Measurements from ENCODE around the gene PXT1.
"Not testable (repeated sequence)": the region's sequence is repeated elsewhere in the genome, so short reads cannot be mapped to it uniquely, and the experiment has no call there.

PXT1 gene

DNA sequence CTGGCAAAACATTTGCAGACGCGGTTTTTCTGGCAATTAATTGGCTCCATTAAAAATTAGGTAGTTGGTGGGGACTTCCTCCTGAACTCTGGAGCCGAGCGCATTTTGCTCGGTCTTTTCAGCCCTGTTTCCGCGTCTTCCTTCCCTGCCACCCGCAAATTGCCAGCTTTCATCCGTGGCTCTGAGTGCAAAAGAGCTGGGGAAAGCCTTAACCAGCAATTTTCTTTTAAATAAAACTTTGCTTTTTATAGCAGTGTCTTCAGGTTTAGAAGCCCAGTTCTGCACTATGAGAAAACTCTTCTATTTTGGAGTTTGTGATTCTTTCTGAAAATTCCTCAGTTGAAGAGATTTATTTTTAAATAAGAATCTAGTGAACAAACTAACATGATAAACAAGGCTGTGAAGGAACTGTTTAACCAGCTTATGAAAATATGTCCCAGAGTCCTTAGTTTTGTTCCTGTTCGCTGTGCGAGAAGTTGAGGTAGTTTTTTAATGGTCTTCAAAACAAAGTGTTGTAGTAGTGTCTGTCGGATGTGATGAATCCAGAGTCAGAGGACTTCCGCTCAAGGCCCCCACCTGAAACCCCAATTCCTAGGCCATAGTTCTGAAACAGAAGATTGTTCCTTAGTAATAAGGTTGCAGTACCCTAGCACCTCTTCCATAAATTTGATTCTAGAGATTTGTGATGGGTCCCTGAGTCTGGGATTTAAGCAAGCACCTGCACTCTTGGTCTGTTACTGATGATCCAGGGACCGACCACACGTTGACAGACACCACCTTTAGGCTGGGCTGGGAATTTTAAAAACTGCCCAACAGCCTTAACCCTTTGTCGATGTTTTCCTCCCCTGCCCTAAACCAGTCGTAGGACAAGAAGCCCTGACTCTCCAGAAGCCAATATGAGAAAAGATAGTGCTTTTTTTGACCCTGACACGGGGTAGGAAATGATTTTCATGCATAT, 1.1 kb upstream of the PXT1 start:
- peak; percentile 1 to 33 for DNase-seq

- DNase-seq: no peak
Measured at GRCh38 chr6:36442103-36442670, 467 bp downstream of the PXT1 start.

GRCh38 chr6:36441307-36441894, 1.3 kb downstream of the PXT1 start:
- peak; percentile 84 to 96 for DNase-seq

DNA sequence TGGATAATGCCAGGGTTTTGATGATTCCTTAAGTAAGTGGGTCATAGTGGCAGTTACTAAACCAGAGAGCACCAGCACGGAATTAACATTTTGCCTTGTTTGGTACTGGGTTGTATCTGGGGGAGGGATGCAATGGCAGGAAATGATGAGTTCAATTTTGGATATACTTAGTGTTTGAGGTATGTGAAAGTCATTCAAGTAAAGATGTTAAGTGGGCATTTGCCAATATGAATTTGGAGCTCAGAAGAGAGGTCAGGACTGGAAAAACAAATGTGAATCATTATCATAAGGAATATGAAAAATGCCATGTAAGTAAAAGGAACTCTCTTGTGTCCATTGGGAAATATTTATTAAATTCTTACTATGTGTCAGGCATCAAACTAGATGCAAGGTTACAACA, 6.2 kb downstream of the PXT1 start:
- DNase-seq: no peak

- no peak for DNase-seq
Measured at GRCh38 chr6:36432151-36432671, 10.4 kb downstream of the PXT1 start.

GRCh38 chr6:36431197-36431596, 11.5 kb downstream of the PXT1 start:
- no peak for DNase-seq

- DNase-seq: no peak
Measured at GRCh38 chr6:36430351-36430750, 12.3 kb downstream of the PXT1 start.

DNA sequence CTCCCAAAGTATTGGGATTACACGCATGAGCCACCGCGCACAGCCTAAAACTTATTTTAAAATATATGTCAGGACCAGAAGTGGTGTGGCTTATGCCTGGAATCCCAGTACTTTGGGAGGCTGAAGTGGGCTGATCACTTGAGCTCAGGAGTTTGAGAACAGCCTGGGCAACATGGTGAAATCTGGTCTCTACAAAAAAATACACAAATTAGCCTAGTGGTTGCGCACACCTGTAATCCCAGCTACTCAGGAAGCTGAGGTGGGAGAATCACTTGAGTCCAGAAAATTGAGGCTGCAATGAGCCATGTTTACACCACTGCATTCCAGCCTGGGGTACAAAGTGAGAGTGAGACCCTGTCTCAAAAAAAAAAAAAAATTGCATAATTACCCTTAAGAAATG, 13.7 kb downstream of the PXT1 start:
- DNase-seq: no peak

- DNase-seq: no peak
Measured at GRCh38 chr6:36426622-36427021, 16.0 kb downstream of the PXT1 start.

- peak; percentile 97 to 99 for DNase-seq
Measured at GRCh38 chr6:36423101-36423824, 19.4 kb downstream of the PXT1 start.

DNA sequence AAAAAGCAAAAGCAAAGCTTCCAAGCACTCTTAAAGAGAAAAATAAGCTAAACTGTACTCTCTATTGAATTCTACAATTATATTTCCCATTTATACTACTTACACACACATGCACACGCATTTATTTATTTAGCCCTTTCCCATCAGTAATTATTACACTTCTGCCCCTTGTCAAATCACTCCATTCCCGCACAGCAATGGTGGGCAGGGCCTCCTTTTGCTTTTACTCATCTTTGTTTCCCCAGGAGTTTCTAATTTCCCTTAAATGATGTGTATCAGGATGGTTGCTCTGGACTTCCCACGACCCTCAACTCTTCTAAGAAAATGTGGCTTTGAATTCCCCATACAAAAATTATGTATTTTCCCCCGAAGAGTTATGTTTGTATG, 19.9 kb downstream of the PXT1 start:
- DNase-seq: no peak

- no peak for DNase-seq
Measured at GRCh38 chr6:36419310-36419709, 23.3 kb downstream of the PXT1 start.

- no peak for DNase-seq
Measured at GRCh38 chr6:36418558-36418957, 24.1 kb downstream of the PXT1 start.

DNA sequence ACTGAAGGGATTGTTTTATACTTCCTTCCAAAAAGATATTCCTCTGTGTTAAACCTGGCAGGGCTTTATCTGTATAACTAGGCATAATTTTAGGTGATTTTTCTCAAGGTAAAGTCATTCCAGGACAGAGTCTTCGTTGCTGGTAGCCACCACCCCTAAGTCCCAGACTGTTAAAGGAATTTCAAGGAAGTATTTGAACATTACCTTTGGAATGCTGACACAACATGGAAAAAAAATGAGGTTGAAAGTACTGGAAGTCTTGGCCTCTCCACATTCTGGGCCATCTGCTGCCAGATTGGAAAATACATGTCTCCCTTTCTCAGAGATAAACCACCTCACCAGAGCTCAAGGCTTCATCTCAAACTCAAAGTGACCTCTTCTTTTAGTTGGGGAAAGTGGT, 28.2 kb downstream of the PXT1 start:
- no peak for DNase-seq

DNA sequence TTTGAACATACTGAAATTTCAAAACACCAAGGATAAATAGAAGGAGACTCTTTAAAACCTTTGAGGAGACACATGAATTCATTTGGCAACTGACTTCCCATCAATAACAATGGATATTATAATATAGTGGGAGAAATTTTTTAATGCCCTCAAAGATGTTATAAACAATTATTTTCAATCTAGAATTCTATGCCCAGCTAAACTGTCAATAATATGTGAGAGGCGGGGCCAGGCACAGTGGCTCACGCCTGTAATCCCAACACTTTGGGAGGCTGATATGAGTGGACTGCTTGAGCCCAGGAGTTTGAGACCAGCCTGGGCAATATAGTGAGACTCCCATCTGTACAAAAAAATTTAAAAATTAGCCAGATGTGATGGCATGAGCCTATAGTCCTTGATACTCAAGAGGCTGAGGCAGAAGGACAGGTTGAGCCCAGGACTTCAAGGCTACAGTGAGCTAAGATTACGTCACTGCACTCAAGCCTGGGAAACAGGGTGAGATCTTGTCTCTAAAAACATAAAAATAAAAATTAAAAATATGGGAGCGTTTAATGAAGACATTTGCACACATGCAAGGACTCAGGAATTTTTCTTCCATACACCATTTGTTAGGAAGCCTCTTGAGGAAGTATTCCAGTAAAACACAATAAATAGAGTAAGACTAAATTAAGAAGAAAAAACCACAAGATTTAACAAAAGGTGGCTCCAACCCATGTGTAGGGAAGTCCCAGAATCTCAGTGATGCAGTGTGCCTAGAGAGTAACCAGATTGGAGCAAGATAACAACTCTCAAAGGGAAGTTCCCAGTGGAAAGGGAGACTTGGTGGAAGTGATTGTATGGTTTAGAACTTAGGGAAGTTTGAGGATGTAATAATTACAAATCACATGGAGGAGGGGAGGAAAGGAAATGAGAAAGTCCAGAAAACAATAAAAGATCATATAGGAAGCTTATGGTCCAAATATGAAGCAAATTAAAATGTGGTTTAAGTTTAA, 28.9 kb downstream of the PXT1 start:
- DNase-seq: no peak

DNA sequence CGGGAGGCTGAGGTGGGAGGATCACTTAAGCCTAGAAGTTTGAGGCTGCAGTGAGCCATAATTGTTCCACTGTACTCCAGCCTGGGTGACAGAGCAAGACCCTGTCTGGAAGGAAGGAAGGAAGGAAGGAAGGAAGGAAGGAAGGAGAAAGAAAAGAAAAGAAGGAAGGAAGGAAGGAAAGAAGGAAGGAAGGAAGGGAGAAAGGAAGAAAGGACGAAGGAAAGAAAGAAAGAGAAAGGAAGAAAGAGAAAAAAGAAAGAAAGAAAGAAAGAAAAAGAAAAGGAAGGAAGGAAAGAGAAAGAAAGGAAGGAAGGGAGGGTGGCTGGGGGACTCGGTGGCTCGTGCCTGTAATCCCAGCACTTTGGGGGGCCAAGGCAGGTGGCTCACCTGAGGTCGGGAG, 32.9 kb downstream of the PXT1 start:
- not testable (repeated sequence) for DNase-seq

GRCh38 chr6:36404164-36404563, 38.5 kb downstream of the PXT1 start:
- DNase-seq: no peak

DNA sequence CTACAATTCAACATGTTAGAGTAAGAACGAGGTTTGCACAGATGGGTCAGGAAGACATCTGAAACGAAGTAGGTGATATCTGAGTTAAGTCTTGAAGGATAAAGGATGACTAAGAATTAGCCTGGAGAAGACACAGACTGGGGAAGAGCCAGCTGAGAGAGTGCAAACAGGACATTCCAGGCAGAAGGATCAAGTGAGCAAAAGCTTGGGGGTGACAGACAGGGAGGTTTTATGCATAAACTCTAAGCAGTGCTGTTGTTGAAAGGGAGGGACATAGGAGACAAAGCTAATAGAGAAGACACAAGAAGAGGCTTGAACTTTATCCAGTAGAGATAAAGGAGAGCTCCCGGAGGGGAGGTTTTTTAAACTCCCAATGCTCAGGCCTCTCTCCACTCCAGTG, 40.2 kb downstream of the PXT1 start:
- DNase-seq: no peak

- DNase-seq: no peak
Measured at GRCh38 chr6:36399970-36400369, 42.7 kb downstream of the PXT1 start.

DNA sequence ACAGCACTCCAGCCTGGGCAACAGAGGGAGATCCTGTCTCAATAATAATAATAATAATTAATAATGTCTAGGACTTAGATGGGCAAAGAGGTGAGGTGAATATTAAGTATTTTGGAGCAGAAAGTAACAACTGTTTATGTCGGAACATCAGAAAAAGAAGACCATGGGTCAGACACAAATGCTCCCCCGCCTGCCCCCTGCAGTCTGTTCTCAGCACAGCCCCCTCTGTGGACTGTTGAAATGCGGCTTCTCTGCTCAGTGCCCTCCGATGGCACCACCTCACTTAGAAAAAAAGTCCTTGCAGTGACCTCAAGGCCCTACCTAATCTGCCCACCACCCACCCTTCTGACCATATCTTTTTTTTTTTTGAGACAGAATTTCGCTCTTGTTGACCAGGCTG, 50.0 kb downstream of the PXT1 start:
- DNase-seq: no peak

DNA sequence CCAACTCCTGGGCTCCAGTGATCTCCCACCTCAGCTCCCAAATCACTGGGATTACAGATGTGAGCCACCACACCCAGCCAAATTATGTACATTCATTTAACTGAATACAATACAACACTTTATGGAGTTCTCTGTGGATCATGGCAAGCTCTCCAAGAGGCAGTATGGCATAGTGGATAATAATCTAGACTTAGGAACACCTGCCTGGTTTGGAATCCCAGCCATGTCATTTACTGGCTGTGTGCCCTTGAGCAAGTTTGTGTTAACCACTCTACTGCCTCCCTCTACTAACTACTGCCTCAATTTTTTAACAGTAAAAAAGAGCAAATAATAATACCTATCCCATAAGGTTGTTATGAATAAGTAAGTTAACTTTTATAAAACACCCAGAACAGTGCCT, 53.3 kb downstream of the PXT1 start:
- no peak for DNase-seq
